M059J (cell line): ENCODE measurements around the gene FKBP15. TPM values are rescaled to one million over a fixed set of nuclear protein-coding genes. Genes with fewer than 3 reads are reported as not detected.
A peak's percentile ranks its signal among the peaks of the same experiment; 100 is the strongest.

ENCODE experiments used
- DNase-seq: peaks from one replicate; pipeline ENCODE4 v3.0.0-alpha.2; 2012; ENCODE audit warnings: low read depth
- total RNA-seq: library from RNA; depleted of rRNA; stranded (reverse); fragments of >200 nt; shearing (Covaris generic); gene quantifications from 2 replicates; pipeline ENCODE4 v1.2.3, GENCODE V29; 2014

Gene FKBP15
- total RNA-seq, 1 experiment from 2014 or later, result 36.8 TPM

DNA sequence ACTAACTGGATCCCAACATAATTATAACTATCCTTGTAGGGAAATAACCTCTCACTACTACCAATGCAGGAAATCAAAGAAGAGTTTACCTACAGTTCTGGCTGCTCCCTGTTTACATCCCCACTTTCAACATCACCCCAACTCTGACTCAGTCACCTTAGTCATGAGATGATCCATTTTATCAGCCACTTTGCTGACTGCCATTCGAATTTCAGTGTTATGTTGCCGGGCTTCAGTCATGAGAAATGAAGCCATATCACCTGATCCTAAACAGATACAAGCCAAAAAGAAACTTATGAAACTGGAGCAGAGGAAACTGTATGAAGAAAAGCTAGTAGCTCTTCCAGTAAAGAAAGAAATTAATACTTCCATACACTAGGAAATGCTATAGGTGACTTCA is 36.5 kb downstream of the FKBP15 start:
- peak; percentile 16 for DNase-seq

DNA sequence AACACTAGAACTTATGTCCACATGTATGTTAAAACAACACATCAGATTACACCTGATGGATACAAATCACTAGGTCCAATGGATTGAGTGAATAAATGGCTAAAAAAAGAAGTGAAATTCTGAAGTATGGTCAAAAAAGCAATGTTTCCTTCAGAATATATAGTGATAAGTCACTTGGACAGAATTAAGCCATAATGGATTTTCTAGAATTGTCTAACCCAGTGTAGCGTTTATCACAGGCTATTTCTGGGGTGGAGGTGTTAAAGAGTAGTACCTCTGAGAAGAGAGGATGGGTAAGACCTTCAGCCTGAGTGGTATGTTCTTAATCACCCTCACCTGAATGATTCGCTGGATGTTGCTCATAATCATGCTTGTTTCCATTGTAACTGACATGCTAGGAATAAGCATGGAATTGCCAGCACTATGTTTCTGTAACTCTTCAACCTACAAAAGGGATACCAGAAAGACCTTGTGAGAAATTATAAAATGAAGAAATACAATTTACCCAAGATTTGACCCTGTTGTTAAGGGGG is 37.1 kb downstream of the FKBP15 start:
- no peak for DNase-seq

DNA sequence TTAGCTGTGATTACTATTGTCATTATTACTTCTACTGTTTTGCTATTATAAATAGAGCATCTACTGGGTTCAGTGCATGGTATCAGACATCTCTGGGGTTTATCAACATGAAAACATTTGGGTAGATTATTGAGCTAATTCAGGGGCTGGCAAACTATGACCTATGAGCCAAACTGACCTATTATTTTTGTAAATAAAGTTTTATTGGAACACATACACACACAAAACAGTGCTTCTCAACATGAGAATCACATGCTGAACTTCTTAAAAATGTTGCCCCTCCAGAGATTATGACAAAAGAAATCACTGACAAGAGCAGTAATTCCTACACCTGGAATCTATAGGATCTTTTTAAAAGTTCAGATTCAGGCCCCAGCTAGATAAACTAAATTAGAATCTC is 39.9 kb downstream of the FKBP15 start:
- no peak for DNase-seq

DNA sequence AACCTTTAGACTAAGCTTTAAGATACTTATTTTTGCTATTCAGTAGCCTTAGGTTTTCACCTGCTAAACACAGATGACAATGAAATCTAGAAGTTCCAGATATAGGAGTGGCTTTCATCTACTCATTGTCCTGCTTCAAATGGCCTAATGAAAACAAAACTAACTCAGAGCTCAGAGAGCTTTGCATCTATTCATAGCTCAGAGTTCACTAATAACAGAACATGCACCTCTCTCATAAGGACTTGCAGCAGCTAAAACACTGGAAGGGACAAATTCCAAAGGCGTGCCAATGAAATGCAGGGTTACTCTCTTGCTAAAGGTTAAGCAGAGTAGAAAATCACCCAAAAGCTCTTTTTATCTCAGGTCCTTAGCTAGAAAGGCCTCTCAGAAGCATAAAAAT is 41.2 kb downstream of the FKBP15 start:
- DNase-seq, result no peak

DNA sequence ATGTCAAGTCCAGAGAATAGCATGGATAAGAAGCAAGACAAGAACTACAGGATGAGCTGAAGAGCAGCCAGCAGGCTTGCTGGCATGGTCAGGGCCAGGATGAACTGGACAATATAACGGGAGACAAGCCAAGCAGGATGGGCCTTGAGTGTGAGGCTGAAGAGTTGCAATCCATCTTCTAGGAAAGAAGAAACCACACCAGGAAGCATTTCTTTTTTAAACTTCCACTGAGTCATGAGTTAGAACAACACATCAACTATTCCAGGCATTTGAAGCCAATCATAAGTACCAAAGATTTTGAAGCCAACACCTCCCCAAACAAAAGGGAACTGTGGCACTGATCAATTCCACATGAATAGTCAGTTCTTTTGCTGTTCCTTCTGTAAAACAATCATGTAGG is 43.0 kb downstream of the FKBP15 start:
- peak; percentile 20 for DNase-seq

DNA sequence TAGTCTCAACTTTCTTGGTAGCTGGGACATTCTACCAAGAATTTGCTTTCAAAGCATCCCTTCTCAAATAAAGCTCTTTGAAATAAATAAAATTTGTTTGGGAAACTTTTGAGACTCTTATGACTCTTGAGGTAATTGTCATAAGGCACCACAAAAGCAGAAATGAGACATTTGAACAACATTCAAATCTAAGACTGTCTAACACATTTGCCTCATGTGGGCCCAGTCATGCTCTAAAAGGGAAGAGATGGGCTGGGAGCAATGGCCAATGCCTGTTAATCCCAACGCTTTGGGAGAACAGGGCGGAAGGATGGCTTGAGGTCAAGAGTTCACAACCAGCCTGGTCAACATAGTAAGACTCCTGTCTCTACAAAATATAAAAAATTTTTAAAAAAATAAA is 43.8 kb downstream of the FKBP15 start:
- no peak for DNase-seq

DNA sequence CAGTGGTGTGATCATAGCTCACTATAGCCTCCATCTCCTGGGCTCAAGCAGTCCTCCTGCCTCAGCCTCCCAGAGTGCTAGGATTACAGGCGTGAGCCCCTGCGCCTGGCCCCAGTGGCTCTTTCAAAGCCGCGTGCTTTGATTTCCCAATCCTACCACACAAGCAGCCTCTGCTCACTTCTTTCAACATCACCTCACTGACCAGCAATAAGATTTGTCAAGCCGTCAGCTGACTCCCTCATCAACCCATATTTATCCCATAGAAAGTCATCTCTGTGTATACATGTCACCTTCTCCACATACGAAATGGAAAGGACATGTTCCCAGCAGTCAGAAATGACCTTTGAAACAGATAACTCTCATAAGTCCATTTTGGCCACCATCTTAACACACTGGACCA is 44.3 kb downstream of the FKBP15 start:
- DNase-seq, result no peak

DNA sequence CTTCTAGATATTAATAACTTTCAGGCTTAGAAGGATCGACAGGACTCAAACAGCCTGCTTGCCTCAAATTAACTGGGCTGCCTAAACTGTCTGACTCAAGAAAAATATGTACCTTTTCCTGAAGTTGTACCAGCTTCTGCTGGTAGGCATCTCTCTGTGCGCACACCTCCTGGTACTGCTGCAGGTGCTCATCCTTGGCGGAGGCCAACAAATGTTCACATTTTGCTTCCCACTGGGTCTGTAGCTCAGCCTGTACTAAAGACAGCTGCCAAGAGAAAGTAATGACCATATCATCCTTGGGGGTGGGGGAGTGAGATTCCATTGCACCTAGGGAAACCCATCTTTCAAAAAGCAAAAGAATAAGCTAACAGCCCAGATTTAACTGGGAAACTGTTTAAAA is 47.7 kb downstream of the FKBP15 start:
- DNase-seq, result no peak

DNA sequence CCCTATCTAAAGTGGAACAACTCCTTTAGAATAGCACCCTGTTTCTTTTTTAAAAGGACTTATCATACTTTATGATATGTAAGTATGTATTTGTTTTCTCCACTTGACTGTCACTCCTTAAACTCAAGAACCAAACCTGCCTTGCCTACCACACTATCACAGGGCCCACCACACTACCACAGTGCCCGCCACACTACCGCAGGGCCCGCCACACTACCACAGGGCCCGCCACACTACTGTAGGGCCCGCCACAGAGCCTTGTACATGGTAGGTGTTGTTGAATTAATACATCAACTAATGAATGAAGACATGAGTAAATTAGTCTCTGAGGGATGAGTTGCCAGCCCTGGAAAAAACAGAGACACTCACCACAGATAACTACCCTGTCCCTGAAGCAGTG is 52.3 kb downstream of the FKBP15 start:
- no peak for DNase-seq

DNA sequence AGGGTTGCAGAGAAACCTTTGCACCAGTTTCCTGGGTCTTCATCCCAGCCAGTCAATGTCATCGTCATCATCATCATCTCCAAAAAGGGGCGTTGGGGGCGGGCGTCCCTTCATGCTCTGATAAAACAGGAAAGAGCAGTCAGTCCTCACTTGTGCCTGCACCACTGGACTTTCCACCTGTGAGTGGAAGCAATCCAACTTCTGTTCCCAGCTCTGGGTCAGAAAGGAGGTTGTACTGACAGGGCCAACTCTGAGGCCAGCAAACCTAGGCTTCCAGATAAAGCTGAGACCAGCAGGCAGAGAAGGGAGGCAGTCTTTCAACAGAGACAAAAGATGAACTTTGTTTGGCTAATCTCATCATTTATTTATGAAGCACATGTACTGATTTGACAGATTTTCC is 55.0 kb downstream of the FKBP15 start:
- no peak for DNase-seq

DNA sequence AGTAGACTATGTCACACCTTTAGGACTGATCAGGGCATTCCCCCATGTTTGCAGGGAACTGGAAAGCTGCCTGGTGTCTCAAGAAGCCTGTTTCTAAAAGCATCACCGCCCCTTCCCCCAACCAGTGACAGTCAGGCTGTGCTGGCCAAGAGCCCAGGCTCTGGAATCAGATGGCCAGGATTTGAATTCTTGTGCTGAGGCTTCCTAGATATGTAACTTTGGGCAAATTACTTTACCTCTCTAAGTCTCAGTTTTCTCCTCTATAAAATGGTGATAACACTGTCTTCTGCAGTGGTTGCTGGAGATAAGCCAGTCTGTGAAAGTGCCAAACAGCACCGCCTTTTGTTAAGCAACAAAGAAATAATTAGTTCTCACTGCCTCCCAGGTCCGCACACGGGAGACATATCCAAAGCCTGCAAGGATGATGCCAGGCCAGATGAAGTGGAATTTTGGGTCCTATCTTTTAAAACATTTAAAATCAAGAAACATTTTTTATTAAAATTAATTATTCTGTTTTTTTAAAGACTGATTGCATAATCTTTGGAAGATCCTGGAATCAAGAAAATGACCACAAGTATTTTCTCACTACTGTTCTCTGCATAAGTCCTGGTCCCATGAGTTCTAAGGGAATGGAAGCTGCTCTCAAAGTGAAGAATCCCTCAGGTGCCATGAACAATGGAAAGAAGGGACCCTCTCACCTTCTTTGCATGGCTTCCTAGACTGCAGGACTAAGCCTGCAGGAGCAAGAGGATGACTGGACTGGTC is 56.4 kb downstream of the FKBP15 start:
- peak; percentile 18 for DNase-seq

DNA sequence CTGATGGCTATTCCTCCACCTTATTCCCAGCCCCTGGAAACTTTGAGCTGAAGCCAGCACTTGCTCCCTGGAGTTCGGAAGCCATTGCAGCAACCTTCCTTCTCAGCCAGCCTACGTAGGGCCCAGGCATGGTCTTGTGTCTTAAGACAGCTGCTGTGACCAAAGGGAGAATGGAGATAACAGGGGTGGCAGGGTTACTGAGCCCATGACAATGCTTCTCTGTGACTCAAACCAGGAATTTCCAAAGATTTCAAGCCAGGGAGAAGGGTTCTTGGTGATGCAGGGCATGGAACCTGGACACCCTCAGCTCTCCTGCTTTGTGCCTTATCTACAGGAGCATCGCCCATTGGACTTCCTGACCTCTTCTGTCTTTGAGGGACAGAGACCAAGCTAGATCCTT is 58.1 kb downstream of the FKBP15 start:
- no peak for DNase-seq

DNA sequence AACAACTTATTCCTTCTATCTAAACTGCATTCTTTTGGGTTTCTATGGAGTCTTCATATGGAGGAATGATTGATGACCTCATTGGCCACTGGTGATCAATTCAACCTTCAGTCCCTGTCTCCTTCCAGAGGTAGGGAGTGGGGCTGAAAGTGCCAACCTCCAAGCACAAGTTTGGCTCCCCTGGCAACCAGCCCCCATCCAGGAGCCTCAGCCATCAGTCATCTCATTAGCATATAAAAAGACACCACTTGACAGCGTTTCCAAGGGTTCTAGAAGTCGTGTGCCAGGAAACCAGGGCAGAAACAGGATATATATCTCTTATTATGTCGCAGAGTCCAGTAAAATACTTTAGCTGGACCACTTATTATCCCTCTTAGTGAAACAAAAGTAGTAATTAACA is 60.5 kb downstream of the FKBP15 start:
- no peak for DNase-seq

DNA sequence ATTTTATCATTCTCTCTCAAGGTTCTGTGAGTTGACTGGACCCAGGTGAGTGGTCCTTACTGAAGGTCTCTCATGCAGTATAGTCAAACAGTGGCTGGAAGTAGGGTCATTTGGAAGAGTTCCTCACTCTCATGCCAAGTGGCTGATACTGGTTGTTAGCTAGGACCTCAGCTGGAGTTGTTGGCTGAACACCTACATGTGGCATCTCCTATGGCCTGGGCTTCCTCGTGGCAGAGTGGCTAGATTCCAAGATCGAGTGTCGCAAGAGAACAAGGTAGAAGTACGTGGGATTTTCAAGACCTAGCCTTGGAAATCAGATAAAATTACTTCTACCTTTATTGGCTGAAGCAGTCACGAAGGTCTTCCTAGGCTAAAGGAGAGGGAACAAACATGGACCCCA is 62.6 kb downstream of the FKBP15 start:
- no peak for DNase-seq

DNA sequence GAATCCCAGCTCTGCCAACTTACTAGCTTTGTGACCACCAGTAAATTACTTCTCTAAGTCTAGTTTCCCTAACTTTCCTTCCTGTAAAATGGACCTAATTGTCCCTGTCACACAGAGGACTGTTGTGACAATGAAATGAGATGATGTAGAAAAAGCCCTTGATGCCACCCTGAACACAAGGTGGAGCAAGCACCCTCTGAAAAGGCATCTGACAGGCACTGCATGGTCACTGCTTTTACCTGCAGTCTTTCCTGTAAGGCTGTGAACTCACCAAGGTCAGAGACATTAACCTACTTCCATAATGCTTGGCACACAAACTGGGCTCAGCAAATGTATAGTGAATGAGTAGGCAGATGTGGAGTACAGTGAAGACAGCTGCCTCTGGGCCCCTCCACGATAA is 64.2 kb downstream of the FKBP15 start:
- DNase-seq, result no peak

DNA sequence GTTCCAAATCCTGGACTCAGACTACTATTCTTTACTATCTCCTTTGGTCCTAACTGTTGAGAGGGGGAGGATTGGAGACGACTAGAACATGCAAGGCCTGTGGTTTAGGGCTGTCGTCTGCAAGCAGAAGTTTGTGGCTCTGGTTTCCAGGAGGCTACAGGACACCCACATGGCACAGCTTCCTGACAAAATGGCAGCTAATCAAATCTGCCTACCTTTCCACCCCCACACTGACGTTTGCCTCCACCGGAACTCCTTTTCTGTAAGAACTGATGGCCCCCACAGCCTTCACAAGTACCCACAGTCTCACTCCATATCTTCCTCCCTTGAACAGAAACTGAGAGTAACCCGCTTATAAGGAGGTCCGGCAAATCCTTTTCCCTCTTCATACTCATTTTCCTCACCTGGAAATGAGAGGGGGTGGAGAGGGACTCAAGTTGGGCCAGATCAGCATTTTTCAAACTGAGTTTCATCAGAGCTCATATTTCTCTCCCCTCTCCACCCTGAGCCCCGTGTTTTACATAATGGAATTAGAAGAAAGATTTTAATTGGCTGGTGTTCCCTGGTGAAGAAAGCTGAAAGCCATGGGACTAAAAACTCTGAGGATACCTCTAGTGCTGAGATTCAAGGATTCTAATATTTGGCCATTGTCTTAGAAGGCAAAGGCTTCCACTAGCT is 65.0 kb downstream of the FKBP15 start:
- DNase-seq, result no peak

DNA sequence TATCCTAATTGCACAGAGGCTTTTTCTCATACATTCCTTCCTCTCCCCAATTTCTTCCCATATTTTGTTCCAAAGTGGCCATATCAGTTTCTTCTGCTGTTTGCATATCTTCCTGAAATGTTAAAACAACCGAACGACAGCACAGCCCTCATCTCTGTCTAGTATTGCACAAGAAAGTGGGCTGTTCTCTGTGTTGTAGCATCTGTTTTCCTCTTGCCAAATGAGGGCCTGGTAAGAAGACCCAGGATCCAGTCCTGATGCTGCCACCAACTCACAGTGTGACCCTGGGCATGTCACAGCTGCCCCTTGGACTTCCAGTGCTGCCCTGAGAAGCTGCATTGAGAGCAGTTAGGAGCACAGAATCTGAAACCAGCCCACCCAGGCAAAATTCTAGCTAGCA is 66.1 kb downstream of the FKBP15 start:
- no peak for DNase-seq

DNA sequence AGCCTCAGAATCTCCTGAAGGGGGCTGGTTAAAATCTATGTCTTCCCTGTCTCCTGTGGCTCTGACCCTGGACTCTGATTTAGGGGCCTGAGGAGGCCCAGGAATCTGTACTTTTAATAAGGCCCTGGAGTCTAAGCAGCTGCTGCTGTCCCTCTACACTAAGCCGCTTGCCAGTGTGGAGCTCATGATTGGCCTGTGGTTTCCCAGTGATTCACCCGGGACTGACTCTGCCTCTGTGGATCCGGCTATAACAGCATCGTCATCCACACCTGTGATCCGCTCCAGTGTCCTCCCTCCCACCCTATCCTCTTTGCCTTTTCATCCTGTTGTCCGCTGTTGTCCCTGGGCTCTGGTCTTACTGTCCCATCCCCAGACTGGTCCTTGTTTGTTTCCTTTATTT is 66.6 kb downstream of the FKBP15 start:
- DNase-seq, result peak; percentile 81

DNA sequence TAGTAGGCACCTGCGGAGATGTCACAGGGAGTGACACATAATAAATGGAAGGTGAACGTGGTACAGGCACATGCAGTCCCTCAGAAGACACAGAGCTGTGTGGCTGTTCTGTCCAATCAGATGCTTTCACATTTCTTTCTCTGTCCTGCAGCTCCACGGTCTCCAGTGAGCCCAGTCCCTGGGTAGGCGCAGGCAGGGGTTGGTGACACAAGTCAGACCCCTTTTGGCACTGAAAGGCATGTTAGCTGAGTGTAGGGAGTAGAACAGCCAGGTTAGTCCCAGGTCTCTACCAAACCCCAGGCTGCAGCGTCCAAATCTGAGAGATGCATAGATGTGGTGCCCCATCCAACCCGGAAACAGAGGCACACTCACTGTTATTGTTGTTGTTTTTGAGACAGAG is 67.5 kb downstream of the FKBP15 start:
- no peak for DNase-seq

DNA sequence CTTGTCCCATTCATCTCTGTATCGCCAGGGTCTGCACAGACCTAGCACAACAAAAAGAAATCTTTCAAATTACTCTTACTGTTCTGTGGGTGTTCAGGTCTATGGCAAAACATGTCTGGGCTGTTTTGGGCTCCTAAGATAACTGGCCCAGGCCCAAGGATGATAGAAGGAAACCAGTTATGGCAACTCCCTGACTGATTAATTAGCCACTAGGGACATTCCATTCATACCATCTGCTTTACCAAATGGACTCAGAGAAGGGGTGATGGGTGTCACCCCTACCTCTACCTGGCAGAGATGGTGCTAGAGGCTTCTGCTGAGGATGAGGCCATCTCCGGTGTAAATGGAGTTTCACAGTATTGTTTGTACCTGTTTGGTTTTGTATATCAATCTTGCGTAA is 68.4 kb downstream of the FKBP15 start:
- peak; percentile 53 for DNase-seq

DNA sequence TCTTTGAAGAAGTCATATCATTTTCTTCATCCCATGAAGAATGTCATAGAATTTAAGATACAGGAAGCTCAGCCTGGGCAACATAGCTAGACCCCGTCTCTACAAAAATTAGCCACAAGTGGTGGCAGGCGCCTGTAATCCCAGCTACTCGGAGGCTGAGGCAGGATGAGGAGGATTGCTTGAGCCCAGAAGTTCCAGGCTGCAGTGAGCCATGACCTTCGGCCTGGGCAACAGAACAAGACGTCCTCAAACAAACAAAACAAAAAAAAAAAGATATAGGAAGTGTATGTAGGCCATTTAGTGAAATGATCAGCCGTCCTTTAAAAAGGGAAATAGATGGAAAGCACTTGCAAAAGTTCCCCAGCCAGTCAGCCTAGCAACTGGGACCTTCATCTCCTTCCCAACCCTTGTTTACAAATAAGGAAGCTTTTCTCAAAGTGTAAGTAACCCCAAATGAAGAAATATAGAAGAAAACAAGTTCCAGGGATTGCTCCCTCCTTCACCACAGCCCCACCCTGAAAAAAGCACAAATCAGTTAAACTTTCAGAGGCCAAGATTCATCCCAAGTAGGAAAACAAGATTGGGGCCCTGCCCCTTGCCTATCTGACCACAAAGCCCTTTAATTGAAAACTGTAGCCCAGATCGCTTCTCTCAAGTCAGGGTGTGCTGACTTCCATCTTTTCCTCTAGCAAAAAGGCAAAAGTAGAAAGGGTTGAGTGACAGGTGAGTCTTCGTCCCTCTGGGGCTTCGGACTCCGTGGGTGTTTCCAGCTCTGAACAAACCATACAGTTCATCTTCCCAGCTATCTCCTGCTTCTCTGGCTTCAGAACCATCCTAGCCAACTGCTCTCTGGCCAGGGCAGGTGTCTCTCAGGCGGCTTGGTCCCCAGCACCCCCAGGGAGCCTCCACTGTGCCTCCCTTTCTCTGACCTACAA is 69.1 kb downstream of the FKBP15 start:
- no peak for DNase-seq
